ENCODE data around the gene OSGEP. TPM values are rescaled to one million over a fixed set of nuclear protein-coding genes. Genes with fewer than 3 reads are reported as not detected.

Gene OSGEP
- total RNA-seq, 1 experiment from 2014 or later = 26.6 TPM

- ChIA-PET POLR2A (no interaction called here), CTCF (interaction anchor here (0.7 kb wide), 1 partner anchor 196 kb away, joined by 5 read pairs; no protein-coding TSS in a partner anchor)
- Histone ChIP-seq H3K4me3 (ENCODE audit: low read depth in 2 of 2, low read length in 2 of 2) (no peak overlapping the region), H3K27me3 (ENCODE audit: control insufficient read depth, insufficient read depth, low read length) (no peaks in the 10 kb centered on the region), H3K36me3 (ENCODE audit: control insufficient read depth, insufficient read depth, low read length) (no peaks in the 10 kb centered on the region; the same call in 1 of the 2 replicates), H3K9me3 (ENCODE audit: control insufficient read depth, insufficient read depth, low read depth, low read length) (no peaks in the 10 kb centered on the region), H3K27ac (ENCODE audit: low read length) (no peak overlapping the region), H3K4me1 (ENCODE audit: control insufficient read depth, insufficient read depth, low read length) (peaks cover 9% of the 10 kb centered on the region)
- in situ Hi-C loops (cut with HindIII; ENCODE audit: low pct_unique_long_range_greater_than_20kb, low sequenced_read_pairs) = no loop called here
- intact Hi-C loops (cut with micrococcal nuclease; ENCODE audit: unreplicated experiment) = no loop called here
- no peak for ATAC-seq
- BruUV-seq (replicated peaks) = no TSS peak
- TF ChIP-seq TCF7L2 (IDR thresholded peaks at IDR 0.05; ENCODE audit: low read depth, low read length) (no peak), CTCF (IDR thresholded peaks at IDR 0.05) (no peak), POLR2AphosphoS5 (IDR thresholded peaks at IDR 0.05; ENCODE audit: low read depth, low read length) (no peak), SIN3A (IDR thresholded peaks at IDR 0.05; ENCODE audit: borderline replicate concordance, insufficient read depth, low read depth, low read length) (no peak)
- TF ChIP-seq, protein P1, sequence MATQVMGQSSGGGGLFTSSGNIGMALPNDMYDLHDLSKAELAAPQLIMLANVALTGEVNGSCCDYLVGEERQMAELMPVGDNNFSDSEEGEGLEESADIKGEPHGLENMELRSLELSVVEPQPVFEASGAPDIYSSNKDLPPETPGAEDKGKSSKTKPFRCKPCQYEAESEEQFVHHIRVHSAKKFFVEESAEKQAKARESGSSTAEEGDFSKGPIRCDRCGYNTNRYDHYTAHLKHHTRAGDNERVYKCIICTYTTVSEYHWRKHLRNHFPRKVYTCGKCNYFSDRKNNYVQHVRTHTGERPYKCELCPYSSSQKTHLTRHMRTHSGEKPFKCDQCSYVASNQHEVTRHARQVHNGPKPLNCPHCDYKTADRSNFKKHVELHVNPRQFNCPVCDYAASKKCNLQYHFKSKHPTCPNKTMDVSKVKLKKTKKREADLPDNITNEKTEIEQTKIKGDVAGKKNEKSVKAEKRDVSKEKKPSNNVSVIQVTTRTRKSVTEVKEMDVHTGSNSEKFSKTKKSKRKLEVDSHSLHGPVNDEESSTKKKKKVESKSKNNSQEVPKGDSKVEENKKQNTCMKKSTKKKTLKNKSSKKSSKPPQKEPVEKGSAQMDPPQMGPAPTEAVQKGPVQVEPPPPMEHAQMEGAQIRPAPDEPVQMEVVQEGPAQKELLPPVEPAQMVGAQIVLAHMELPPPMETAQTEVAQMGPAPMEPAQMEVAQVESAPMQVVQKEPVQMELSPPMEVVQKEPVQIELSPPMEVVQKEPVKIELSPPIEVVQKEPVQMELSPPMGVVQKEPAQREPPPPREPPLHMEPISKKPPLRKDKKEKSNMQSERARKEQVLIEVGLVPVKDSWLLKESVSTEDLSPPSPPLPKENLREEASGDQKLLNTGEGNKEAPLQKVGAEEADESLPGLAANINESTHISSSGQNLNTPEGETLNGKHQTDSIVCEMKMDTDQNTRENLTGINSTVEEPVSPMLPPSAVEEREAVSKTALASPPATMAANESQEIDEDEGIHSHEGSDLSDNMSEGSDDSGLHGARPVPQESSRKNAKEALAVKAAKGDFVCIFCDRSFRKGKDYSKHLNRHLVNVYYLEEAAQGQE (IDR thresholded peaks at IDR 0.05; ENCODE audit: insufficient read depth in 1 of 2, low read depth in 2 of 2, low read length in 1 of 2) = no peak
- DNase-seq (ENCODE audit: low read depth, low spot score) = no peak
Measured at GRCh38 chr14:20409226-20409625, 45.4 kb downstream of the OSGEP start.

- intact Hi-C loops (cut with micrococcal nuclease; ENCODE audit: unreplicated experiment) = no loop called here
- in situ Hi-C loops (cut with HindIII; ENCODE audit: low pct_unique_long_range_greater_than_20kb, low sequenced_read_pairs) = no loop called here
- ChIA-PET POLR2A (no interaction called here), CTCF (no interaction called here)
- Histone ChIP-seq H3K4me3 (ENCODE audit: low read depth in 2 of 2, low read length in 2 of 2) (no peak overlapping the region), H3K9me3 (ENCODE audit: control insufficient read depth, insufficient read depth, low read depth, low read length) (no peaks in the 10 kb centered on the region), H3K27ac (ENCODE audit: low read length) (no peak overlapping the region), H3K27me3 (ENCODE audit: control insufficient read depth, insufficient read depth, low read length) (no peaks in the 10 kb centered on the region), H3K4me1 (ENCODE audit: control insufficient read depth, insufficient read depth, low read length) (no peaks in the 10 kb centered on the region), H3K36me3 (ENCODE audit: control insufficient read depth, insufficient read depth, low read length) (no peaks in the 10 kb centered on the region)
- no TSS peak for BruUV-seq (replicated peaks)
- TF ChIP-seq, protein P1 (IDR thresholded peaks at IDR 0.05; ENCODE audit: insufficient read depth in 1 of 2, low read depth in 2 of 2, low read length in 1 of 2) = no peak
- no peak for TF ChIP-seq SIN3A (IDR thresholded peaks at IDR 0.05; ENCODE audit: borderline replicate concordance, insufficient read depth, low read depth, low read length)
- no peak for TF ChIP-seq CTCF (IDR thresholded peaks at IDR 0.05)
- no peak for TF ChIP-seq TCF7L2 (IDR thresholded peaks at IDR 0.05; ENCODE audit: low read depth, low read length)
- no peak for TF ChIP-seq POLR2AphosphoS5 (IDR thresholded peaks at IDR 0.05; ENCODE audit: low read depth, low read length)
- ATAC-seq (no peak), DNase-seq (ENCODE audit: low read depth, low spot score) (no peak)
Measured at GRCh38 chr14:20403521-20403920, 51.1 kb downstream of the OSGEP start.

All from Panc1 (cell line).